ENCODE measurements around the gene RAB29.

The RAB29 gene

DNA sequence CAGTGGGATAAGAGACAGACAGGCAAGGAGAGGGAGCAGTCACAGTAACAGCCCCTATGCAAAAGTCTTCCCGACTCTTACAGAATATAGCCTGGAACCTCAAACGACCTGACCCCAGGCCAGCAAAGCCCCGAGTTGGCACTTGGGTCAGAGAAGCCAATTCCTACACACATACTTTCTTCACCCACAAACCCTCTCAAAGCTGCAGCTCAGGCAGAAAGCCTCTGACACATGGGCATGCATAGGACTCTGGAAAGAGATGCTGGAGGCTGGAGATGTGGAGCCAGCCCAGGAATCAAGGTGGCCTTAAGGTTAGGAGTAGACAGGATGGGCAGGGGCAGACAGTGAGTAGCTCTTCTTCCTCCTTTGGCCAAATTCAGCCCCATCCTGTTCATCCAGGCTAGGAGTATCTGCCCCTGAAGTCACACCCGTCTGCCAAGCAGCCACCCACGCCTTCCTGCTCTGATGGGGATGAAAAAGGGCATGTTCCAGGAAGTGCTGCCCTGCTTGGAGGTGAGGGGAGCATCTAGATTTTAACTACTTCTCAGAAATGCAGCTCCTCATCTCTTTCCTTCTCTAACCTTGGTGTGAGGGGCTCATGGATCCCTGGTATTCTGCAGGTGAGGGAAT lies 29.9 kb upstream of the RAB29 start:
- Histone ChIP-seq H3K4me1 (ENCODE audit: insufficient read depth, insufficient read length) (peaks cover 8% of the 10 kb centered on the region), H3K9ac (ENCODE audit: insufficient read length, low read depth) (no peak overlapping the region), H3K9me3 (ENCODE audit: insufficient read depth, low read length) (no peaks in the 10 kb centered on the region), H3K27me3 (ENCODE audit: insufficient read depth, insufficient read length) (no peaks in the 10 kb centered on the region), H3K4me3 (ENCODE audit: insufficient read length, low read depth) (no peak overlapping the region), H3K36me3 (ENCODE audit: insufficient read depth, insufficient read length, low read length) (peaks cover 71% of the 10 kb centered on the region)
- DNase-seq (ENCODE audit: low read depth, low spot score) = no peak
- TF ChIP-seq SUZ12 (IDR thresholded peaks at IDR 0.05; ENCODE audit: extremely low read depth, insufficient read depth, insufficient read length) (no peak), YY1 (IDR thresholded peaks at IDR 0.05; ENCODE audit: insufficient read depth, insufficient read length) (no peak), ZNF274 (IDR thresholded peaks at IDR 0.05; ENCODE audit: low read depth, low read length) (no peak)

DNA sequence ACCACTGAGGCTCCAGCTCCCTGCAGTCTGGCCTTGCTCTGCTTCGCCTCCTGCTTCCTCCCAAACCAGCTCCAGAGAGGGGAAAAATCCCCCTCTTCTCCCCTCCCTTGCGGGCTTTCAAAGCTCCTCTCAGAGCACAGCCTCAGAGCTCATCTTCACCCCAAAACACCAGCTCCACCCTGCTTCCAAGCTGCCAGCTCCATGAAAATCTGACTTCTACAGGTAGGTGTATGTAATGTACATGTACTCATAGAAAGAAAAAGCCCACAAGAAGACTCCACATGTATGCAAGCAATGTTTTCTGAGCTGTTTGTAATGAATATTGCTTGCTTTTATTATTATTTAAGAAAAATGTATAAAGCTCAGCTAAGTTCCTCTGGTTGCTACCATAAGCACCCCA lies 29.3 kb upstream of the RAB29 start:
- Histone ChIP-seq H3K9ac (ENCODE audit: insufficient read length, low read depth) (no peak overlapping the region), H3K4me3 (ENCODE audit: insufficient read length, low read depth) (no peak overlapping the region), H3K27me3 (ENCODE audit: insufficient read depth, insufficient read length) (no peaks in the 10 kb centered on the region), H3K36me3 (ENCODE audit: insufficient read depth, insufficient read length, low read length) (peaks cover 71% of the 10 kb centered on the region), H3K9me3 (ENCODE audit: insufficient read depth, low read length) (no peaks in the 10 kb centered on the region), H3K4me1 (ENCODE audit: insufficient read depth, insufficient read length) (peaks cover 4% of the 10 kb centered on the region)
- TF ChIP-seq YY1 (IDR thresholded peaks at IDR 0.05; ENCODE audit: insufficient read depth, insufficient read length) = no peak
- TF ChIP-seq SUZ12 (IDR thresholded peaks at IDR 0.05; ENCODE audit: extremely low read depth, insufficient read depth, insufficient read length) = no peak
- no peak for TF ChIP-seq ZNF274 (IDR thresholded peaks at IDR 0.05; ENCODE audit: low read depth, low read length)
- DNase-seq (ENCODE audit: low read depth, low spot score) = no peak

DNA sequence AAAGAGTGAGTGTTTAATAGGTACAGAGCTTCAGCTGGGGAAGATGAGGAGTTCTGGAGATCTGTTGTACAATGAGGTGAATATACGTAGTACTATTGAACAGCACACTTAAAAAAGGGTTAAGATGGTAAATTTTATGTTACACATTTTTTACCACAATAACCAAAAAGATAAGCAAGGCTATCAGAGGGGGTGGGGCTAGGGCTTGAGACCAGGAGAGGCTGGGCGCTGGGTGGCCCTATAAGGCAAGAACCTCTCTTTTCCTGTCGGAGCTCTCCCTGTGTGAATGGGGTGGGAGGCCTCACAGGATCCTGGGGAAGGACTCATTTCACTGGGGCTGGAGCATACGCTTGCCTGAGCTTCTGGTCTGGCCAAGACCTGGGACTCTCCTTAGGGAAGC lies 28.7 kb upstream of the RAB29 start:
- H3K9me3 ChIP-seq (ENCODE audit: insufficient read depth, low read length) = no peaks in the 10 kb centered on the region
- no peak overlapping the region for H3K9ac ChIP-seq (ENCODE audit: insufficient read length, low read depth)
- H3K4me1 ChIP-seq (ENCODE audit: insufficient read depth, insufficient read length) = peaks cover 4% of the 10 kb centered on the region
- DNase-seq (ENCODE audit: low read depth, low spot score) = no peak
- TF ChIP-seq ZNF274 (IDR thresholded peaks at IDR 0.05; ENCODE audit: low read depth, low read length) (no peak), YY1 (IDR thresholded peaks at IDR 0.05; ENCODE audit: insufficient read depth, insufficient read length) (no peak), SUZ12 (IDR thresholded peaks at IDR 0.05; ENCODE audit: extremely low read depth, insufficient read depth, insufficient read length) (no peak)
- H3K27me3 ChIP-seq (ENCODE audit: insufficient read depth, insufficient read length) = no peaks in the 10 kb centered on the region
- no peak overlapping the region for H3K4me3 ChIP-seq (ENCODE audit: insufficient read length, low read depth)
- H3K36me3 ChIP-seq (ENCODE audit: insufficient read depth, insufficient read length, low read length) = peaks cover 71% of the 10 kb centered on the region

DNA sequence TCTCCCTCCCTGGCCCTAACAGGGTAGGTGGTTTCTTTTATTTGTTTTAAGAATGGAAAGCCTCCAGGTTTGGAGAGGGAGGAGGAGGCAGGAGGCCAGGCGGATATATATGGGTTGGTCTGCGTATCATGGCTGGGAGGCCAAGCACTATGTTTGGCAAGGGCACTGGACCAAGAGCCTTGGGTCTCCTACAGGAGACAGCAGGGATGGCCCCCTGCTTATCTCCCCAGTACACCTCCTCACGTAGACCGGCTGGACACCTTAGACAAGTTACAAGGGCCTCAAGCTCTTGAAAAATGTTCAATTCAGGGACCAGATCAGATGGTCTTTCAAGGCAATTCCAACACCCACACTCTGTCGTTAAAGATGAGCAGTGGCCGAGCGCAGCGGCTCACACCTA lies 26.8 kb upstream of the RAB29 start:
- Histone ChIP-seq H3K36me3 (ENCODE audit: insufficient read depth, insufficient read length, low read length) (peaks cover 74% of the 10 kb centered on the region), H3K4me3 (ENCODE audit: insufficient read length, low read depth) (no peak overlapping the region), H3K4me1 (ENCODE audit: insufficient read depth, insufficient read length) (no peaks in the 10 kb centered on the region), H3K9ac (ENCODE audit: insufficient read length, low read depth) (no peak overlapping the region), H3K9me3 (ENCODE audit: insufficient read depth, low read length) (no peaks in the 10 kb centered on the region), H3K27me3 (ENCODE audit: insufficient read depth, insufficient read length) (no peaks in the 10 kb centered on the region)
- DNase-seq (ENCODE audit: low read depth, low spot score) = no peak
- TF ChIP-seq ZNF274 (IDR thresholded peaks at IDR 0.05; ENCODE audit: low read depth, low read length) (no peak), YY1 (IDR thresholded peaks at IDR 0.05; ENCODE audit: insufficient read depth, insufficient read length) (no peak)

DNA sequence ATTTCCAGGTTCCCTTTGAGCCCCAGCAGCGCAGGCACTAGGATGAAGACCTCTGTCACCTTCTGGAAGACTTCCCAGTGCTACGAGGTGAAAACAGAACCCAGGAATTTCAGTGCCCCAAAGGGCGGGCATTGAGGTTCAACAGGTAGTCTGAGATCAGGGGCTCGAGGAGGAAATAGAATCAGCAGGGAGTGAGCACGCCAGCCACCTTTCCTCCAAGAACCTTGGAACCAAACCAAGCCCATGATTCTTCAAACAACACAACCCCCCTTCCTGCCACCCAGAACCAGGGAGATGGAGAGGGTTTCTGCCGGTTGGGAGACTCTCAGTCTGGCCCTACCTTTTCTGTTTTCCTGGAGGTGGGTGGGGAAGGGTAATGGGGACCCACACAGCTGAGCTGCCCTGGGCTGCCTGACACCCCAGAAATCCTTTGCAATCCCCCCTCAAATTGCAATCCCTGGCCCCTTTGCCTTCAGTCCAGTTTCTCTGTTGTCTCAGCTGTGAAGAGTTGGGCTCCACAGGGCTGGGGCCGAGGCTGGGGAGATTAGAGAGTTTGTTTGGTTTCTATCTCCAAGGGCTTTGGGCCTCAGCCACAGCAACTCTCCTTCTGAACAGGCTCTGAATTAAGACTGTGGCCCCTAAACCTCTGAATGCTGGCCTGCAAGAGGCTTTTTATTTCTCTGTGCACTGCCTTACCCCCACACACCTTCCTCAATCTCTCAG lies 25.9 kb upstream of the RAB29 start:
- no peaks in the 10 kb centered on the region for H3K9me3 ChIP-seq (ENCODE audit: insufficient read depth, low read length)
- DNase-seq (ENCODE audit: low read depth, low spot score) = no peak
- H3K4me1 ChIP-seq (ENCODE audit: insufficient read depth, insufficient read length) = no peaks in the 10 kb centered on the region
- H3K27me3 ChIP-seq (ENCODE audit: insufficient read depth, insufficient read length) = no peaks in the 10 kb centered on the region
- H3K4me3 ChIP-seq (ENCODE audit: insufficient read length, low read depth) = no peak overlapping the region
- no peak overlapping the region for H3K9ac ChIP-seq (ENCODE audit: insufficient read length, low read depth)
- no peak for TF ChIP-seq SUZ12 (IDR thresholded peaks at IDR 0.05; ENCODE audit: extremely low read depth, insufficient read depth, insufficient read length)
- no peak for TF ChIP-seq ZNF274 (IDR thresholded peaks at IDR 0.05; ENCODE audit: low read depth, low read length)
- no peak for TF ChIP-seq YY1 (IDR thresholded peaks at IDR 0.05; ENCODE audit: insufficient read depth, insufficient read length)
- H3K36me3 ChIP-seq (ENCODE audit: insufficient read depth, insufficient read length, low read length) = peaks cover 76% of the 10 kb centered on the region

DNA sequence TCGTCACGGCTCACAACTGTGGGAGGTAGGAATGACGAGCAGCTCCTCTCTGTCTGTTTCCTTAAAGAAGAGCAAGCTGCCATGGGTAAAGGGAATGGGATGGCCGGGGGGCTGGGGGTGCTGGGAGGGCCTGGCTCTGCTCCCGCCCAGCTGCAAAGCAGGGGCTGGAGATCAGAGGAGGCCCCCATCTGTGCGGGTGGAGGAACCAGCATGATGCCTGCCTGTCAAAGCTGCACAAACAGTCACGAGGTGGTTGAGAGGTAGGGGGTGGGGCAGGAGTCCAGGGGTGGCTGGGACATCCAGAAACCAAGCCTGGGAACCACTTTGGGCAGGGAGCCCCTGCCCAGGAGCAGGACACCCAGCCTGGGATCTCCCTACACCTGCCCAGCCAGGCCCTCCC lies 25.1 kb upstream of the RAB29 start:
- TF ChIP-seq SUZ12 (IDR thresholded peaks at IDR 0.05; ENCODE audit: extremely low read depth, insufficient read depth, insufficient read length) (no peak), ZNF274 (IDR thresholded peaks at IDR 0.05; ENCODE audit: low read depth, low read length) (no peak), YY1 (IDR thresholded peaks at IDR 0.05; ENCODE audit: insufficient read depth, insufficient read length) (no peak)
- no peaks in the 10 kb centered on the region for H3K9me3 ChIP-seq (ENCODE audit: insufficient read depth, low read length)
- H3K36me3 ChIP-seq (ENCODE audit: insufficient read depth, insufficient read length, low read length) = peaks cover 76% of the 10 kb centered on the region
- no peak overlapping the region for H3K9ac ChIP-seq (ENCODE audit: insufficient read length, low read depth)
- no peaks in the 10 kb centered on the region for H3K4me1 ChIP-seq (ENCODE audit: insufficient read depth, insufficient read length)
- DNase-seq (ENCODE audit: low read depth, low spot score) = no peak
- H3K4me3 ChIP-seq (ENCODE audit: insufficient read length, low read depth) = no peak overlapping the region
- no peaks in the 10 kb centered on the region for H3K27me3 ChIP-seq (ENCODE audit: insufficient read depth, insufficient read length)

DNA sequence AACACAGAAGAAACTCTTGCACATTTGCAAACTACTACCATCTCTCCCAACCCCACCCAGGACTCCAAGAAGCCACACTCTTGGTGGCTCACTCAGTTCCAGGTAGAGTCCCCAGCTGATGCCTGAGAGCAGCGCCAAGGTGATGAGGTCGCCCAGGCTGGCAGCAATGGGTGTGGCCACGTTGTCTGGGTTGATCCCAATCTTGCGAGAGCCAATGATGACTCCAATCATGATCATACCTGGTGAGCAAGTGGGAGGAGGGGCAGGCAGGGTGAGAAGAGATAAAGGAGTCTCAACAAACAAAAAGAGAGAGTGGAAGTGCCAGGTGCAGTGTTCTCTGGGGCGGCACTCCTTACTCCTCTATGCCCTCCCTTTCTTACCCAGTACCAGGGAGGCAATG lies 23.3 kb upstream of the RAB29 start:
- Histone ChIP-seq H3K27me3 (ENCODE audit: insufficient read depth, insufficient read length) (no peaks in the 10 kb centered on the region), H3K36me3 (ENCODE audit: insufficient read depth, insufficient read length, low read length) (peaks cover 72% of the 10 kb centered on the region), H3K4me3 (ENCODE audit: insufficient read length, low read depth) (no peak overlapping the region), H3K4me1 (ENCODE audit: insufficient read depth, insufficient read length) (no peaks in the 10 kb centered on the region), H3K9me3 (ENCODE audit: insufficient read depth, low read length) (no peaks in the 10 kb centered on the region), H3K9ac (ENCODE audit: insufficient read length, low read depth) (no peak overlapping the region)
- TF ChIP-seq ZNF274 (IDR thresholded peaks at IDR 0.05; ENCODE audit: low read depth, low read length) (no peak), YY1 (IDR thresholded peaks at IDR 0.05; ENCODE audit: insufficient read depth, insufficient read length) (no peak), SUZ12 (IDR thresholded peaks at IDR 0.05; ENCODE audit: extremely low read depth, insufficient read depth, insufficient read length) (no peak)
- no peak for DNase-seq (ENCODE audit: low read depth, low spot score)
